Liver (tissue), 9 donors: ENCODE measurements around the gene TMEM222. TPM values are rescaled to one million over a fixed set of nuclear protein-coding genes. Genes with fewer than 3 reads are reported as not detected.

Source experiments
- DNase-seq: peaks from one replicate; pipeline ENCODE4 v3.0.0-alpha.2; 2017; ENCODE audit warnings: low spot score
- H3K27ac ChIP-seq, 2 donors: one replicate each; pipeline ENCODE4 v1.7.0; 2013; ENCODE audit warnings: inconsistent platforms in 2 of 2, low read length in 2 of 2, control low read depth in 1 of 2, low read depth in 1 of 2, mild to moderate bottlenecking in 1 of 2
- H3K27me3 ChIP-seq, 4 donors: one replicate each; pipeline versions ENCODE4 v1.6.1 to v1.7.0; 2013; ENCODE audit warnings: low read length in 3 of 4, inconsistent platforms in 1 of 4, mild to moderate bottlenecking in 1 of 4, moderate library complexity in 1 of 4; ENCODE audit not compliant: control insufficient read depth in 4 of 4, insufficient read depth in 4 of 4
- H3K36me3 ChIP-seq, 4 donors: one replicate each; pipeline versions ENCODE4 v1.6.1 to v1.7.0; 2013; ENCODE audit warnings: low read length in 3 of 4, mild to moderate bottlenecking in 3 of 4, low read depth in 1 of 4, moderate library complexity in 1 of 4; ENCODE audit not compliant: control insufficient read depth in 4 of 4, insufficient read depth in 3 of 4
- H3K4me1 ChIP-seq, 4 donors: one replicate each; pipeline versions ENCODE4 v1.6.1 to v1.7.0; 2013; ENCODE audit warnings: low read length in 3 of 4, mild to moderate bottlenecking in 3 of 4, moderate library complexity in 1 of 4; ENCODE audit not compliant: control insufficient read depth in 4 of 4, insufficient read depth in 4 of 4
- H3K4me3 ChIP-seq, 3 donors: one replicate each; pipeline versions ENCODE4 v1.6.1 to v1.7.0; 2013; ENCODE audit warnings: low read length in 3 of 3, control low read depth in 1 of 3, low read depth in 1 of 3, mild to moderate bottlenecking in 1 of 3
- H3K9ac ChIP-seq, 2 donors: one replicate each; pipeline ENCODE4 v1.7.0; 2013; ENCODE audit warnings: low read length in 2 of 2, mild to moderate bottlenecking in 2 of 2, moderate library complexity in 2 of 2, control low read depth in 1 of 2, low read depth in 1 of 2
- H3K9me3 ChIP-seq, 4 donors: one replicate each; pipeline versions ENCODE4 v1.6.1 to v1.7.0; 2013; ENCODE audit warnings: low read length in 3 of 4; ENCODE audit not compliant: control insufficient read depth in 4 of 4
- ATF3 ChIP-seq: IDR thresholded peaks from 2 replicates; pipeline ENCODE4 v1.6.1; 2016; ENCODE audit warnings: antibody characterized with exemption
- EGR1 ChIP-seq, 2 donors: IDR thresholded peaks; 2 replicates each; pipeline ENCODE4 v1.6.1; 2016 to 2018; ENCODE audit warnings: antibody characterized with exemption in 2 of 2, low read depth in 2 of 2
- FOXA1 ChIP-seq: IDR thresholded peaks from 2 replicates; pipeline ENCODE4 v1.6.1; 2016; ENCODE audit warnings: antibody characterized with exemption
- FOXA2 ChIP-seq: IDR thresholded peaks from 2 replicates; pipeline ENCODE4 v1.6.1; 2016; ENCODE audit warnings: antibody characterized with exemption
- GABPA ChIP-seq, 2 donors: IDR thresholded peaks in 1 of 2; conservative IDR thresholded peaks in 1 of 2; 2 replicates each; pipeline ENCODE4 v1.6.1; 2016; ENCODE audit warnings: antibody characterized with exemption in 2 of 2, mild to moderate bottlenecking in 1 of 2, moderate library complexity in 1 of 2
- HNF4A ChIP-seq, 2 donors: conservative IDR thresholded peaks; 2 replicates each; pipeline ENCODE4 v1.6.1; 2016; ENCODE audit warnings: antibody characterized with exemption in 2 of 2, mild to moderate bottlenecking in 2 of 2
- HNF4G ChIP-seq: IDR thresholded peaks from 2 replicates; pipeline ENCODE4 v1.6.1; 2016; ENCODE audit warnings: antibody characterized with exemption
- JUND ChIP-seq, 2 donors: IDR thresholded peaks; 2 replicates each; pipeline ENCODE4 v1.6.1; 2016; ENCODE audit warnings: antibody characterized with exemption in 2 of 2
- MAX ChIP-seq: IDR thresholded peaks from 2 replicates; pipeline ENCODE4 v1.6.1; 2016; ENCODE audit warnings: antibody characterized with exemption
- NR2F2 ChIP-seq: IDR thresholded peaks from 2 replicates; pipeline ENCODE4 v1.6.1; 2016; ENCODE audit warnings: antibody characterized with exemption
- RAD21 ChIP-seq, 2 donors: IDR thresholded peaks; 2 replicates each; pipeline ENCODE4 v1.6.1; 2016; ENCODE audit warnings: antibody characterized with exemption in 2 of 2, mild to moderate bottlenecking in 2 of 2
- REST ChIP-seq: IDR thresholded peaks from 2 replicates; pipeline ENCODE4 v1.6.1; 2016; ENCODE audit warnings: antibody characterized with exemption, mild to moderate bottlenecking
- RXRA ChIP-seq, 2 donors: IDR thresholded peaks; 2 replicates each; pipeline ENCODE4 v1.6.1; 2017 to 2018; ENCODE audit warnings: antibody characterized with exemption in 2 of 2, mild to moderate bottlenecking in 1 of 2
- SP1 ChIP-seq: IDR thresholded peaks from 2 replicates; pipeline ENCODE4 v1.6.1; 2018; ENCODE audit warnings: antibody characterized with exemption, mild to moderate bottlenecking
- TAF1 ChIP-seq: conservative IDR thresholded peaks from 2 replicates; pipeline ENCODE4 v1.6.1; 2016; ENCODE audit warnings: antibody characterized with exemption, mild to moderate bottlenecking
- YY1 ChIP-seq: IDR thresholded peaks from 2 replicates; pipeline ENCODE4 v1.6.1; 2016; ENCODE audit warnings: antibody characterized with exemption, mild to moderate bottlenecking
- WGBS: extraction: QIAGEN DNeasy Blood & Tissue Kit; methylation state at CpG from one replicate; pipeline ENCODE4 v1.1.7; 2013; 5-methylcytosine and 5-hydroxymethylcytosine counted together
- polyA plus RNA-seq, 2 donors: library from polyadenylated mRNA; stranded (reverse) in 1 of 2; unstranded in 1 of 2; fragments of 200-250 nt in 1 of 2; fragments of >200 nt in 1 of 2; fragmentation: Nextera tagmentation in 1 of 2; extraction: Ambion mirVana in 1 of 2; gene quantifications; one replicate each; pipeline versions ENCODE4 v1.2.1 to v1.2.3, GENCODE V29; 2013 to 2015
- total RNA-seq, 2 donors: library from RNA; depleted of rRNA; stranded (reverse); fragments of >200 nt; gene quantifications; one replicate each; pipeline ENCODE4 v1.2.3, GENCODE V29; 2014
- TF ChIP-seq, protein P1 (sequence below): IDR thresholded peaks from 2 replicates; pipeline ENCODE4 v1.6.1; 2016; ENCODE audit warnings: antibody characterized with exemption
- TF ChIP-seq, protein P2 (sequence below): fragments of 150-350 bp; IDR thresholded peaks from 2 replicates; pipeline ENCODE4 v1.5.1; 2017; ENCODE audit warnings: improper control_type of control experiment, low read depth, low read length; ENCODE audit not compliant: missing input control
- donor health status: healthy.
- donor health status: healthy.
- donor health status: healthy.
- donor health status: healthy.
- donor health status: healthy.

Gene TMEM222
- total and polyA plus RNA-seq, 4 donors: 14.7 to 32.9 (median 21.8) TPM

GRCh38 chr1:27335506-27336422, 13.8 kb downstream of the TMEM222 start:
- Histone ChIP-seq H3K9ac (no peak overlapping the region), H3K4me1 (no peaks in the 10 kb centered on the region), H3K27ac (no peak overlapping the region), H3K36me3 (peaks cover 14 to 45% (median 22%) of the 10 kb centered on the region in 4 donors), H3K9me3 (no peaks in the 10 kb centered on the region), H3K27me3 (no peaks in the 10 kb centered on the region), H3K4me3 (no peak overlapping the region)
- no peak for DNase-seq
- 95% methylated on average over 17 of the region's 17 CpGs for WGBS
- TF ChIP-seq FOXA2: no peak
- no peak for TF ChIP-seq TAF1
- TF ChIP-seq REST: no peak
- TF ChIP-seq, protein P1, sequence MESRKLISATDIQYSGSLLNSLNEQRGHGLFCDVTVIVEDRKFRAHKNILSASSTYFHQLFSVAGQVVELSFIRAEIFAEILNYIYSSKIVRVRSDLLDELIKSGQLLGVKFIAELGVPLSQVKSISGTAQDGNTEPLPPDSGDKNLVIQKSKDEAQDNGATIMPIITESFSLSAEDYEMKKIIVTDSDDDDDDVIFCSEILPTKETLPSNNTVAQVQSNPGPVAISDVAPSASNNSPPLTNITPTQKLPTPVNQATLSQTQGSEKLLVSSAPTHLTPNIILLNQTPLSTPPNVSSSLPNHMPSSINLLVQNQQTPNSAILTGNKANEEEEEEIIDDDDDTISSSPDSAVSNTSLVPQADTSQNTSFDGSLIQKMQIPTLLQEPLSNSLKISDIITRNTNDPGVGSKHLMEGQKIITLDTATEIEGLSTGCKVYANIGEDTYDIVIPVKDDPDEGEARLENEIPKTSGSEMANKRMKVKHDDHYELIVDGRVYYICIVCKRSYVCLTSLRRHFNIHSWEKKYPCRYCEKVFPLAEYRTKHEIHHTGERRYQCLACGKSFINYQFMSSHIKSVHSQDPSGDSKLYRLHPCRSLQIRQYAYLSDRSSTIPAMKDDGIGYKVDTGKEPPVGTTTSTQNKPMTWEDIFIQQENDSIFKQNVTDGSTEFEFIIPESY: no peak
- TF ChIP-seq RXRA (IDR thresholded peaks at IDR 0.05): no peak
- no peak for TF ChIP-seq RAD21 (IDR thresholded peaks at IDR 0.05)
- TF ChIP-seq MAX: no peak
- TF ChIP-seq HNF4G: no peak
- no peak for TF ChIP-seq GABPA (IDR thresholded peaks at IDR 0.05 in 1 of 2, conservative IDR thresholded peaks at IDR 0.05 in 1 of 2)
- TF ChIP-seq, protein P2, sequence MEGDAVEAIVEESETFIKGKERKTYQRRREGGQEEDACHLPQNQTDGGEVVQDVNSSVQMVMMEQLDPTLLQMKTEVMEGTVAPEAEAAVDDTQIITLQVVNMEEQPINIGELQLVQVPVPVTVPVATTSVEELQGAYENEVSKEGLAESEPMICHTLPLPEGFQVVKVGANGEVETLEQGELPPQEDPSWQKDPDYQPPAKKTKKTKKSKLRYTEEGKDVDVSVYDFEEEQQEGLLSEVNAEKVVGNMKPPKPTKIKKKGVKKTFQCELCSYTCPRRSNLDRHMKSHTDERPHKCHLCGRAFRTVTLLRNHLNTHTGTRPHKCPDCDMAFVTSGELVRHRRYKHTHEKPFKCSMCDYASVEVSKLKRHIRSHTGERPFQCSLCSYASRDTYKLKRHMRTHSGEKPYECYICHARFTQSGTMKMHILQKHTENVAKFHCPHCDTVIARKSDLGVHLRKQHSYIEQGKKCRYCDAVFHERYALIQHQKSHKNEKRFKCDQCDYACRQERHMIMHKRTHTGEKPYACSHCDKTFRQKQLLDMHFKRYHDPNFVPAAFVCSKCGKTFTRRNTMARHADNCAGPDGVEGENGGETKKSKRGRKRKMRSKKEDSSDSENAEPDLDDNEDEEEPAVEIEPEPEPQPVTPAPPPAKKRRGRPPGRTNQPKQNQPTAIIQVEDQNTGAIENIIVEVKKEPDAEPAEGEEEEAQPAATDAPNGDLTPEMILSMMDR: no peak
- no peak for TF ChIP-seq SP1
- no peak for TF ChIP-seq HNF4A (conservative IDR thresholded peaks at IDR 0.05)
- no peak for TF ChIP-seq EGR1 (IDR thresholded peaks at IDR 0.05; ENCODE audit: low read depth in 2 of 2)
- TF ChIP-seq NR2F2: no peak
- TF ChIP-seq YY1: no peak
- no peak for TF ChIP-seq JUND (IDR thresholded peaks at IDR 0.05)
- no peak for TF ChIP-seq ATF3
- no peak for TF ChIP-seq FOXA1
